ENCODE results near the gene FLAD1.

Gene FLAD1

GRCh38 chr1:154974808-154975408, 8.2 kb upstream of the FLAD1 start:
- H3K36me3 ChIP-seq (ENCODE audit: control insufficient read depth in 2 of 2, insufficient read depth in 1 of 2, low read length in 2 of 2) = peaks cover 0 to 20% of the 10 kb centered on the region in 2 experiments; a peak in 2 of 3 replicates
- H3K4me1 ChIP-seq (ENCODE audit: control insufficient read depth, insufficient read depth, low read length) = peaks cover 12% of the 10 kb centered on the region
- CTCF ChIA-PET = interaction anchor here (1.2 to 2.0 kb wide), 2 partner anchors 8 to 21 kb away, joined by 3 to 11 read pairs; partner anchors contain the start of gene FLAD1
- peak overlapping the region; percentile 67 for H3K4me3 ChIP-seq (ENCODE audit: low read depth, low read length)
- H3K27ac ChIP-seq (ENCODE audit: extremely low read depth, low read depth, low read length) = peak overlapping the region; percentile 76
- no peaks in the 10 kb centered on the region for H3K9me3 ChIP-seq (ENCODE audit: control insufficient read depth, insufficient read depth, low read depth, low read length)
- POLR2A ChIA-PET = interaction anchor here (2.0 to 6.0 kb wide), 4 partner anchors 8 to 27 kb away, joined by 9 to 66 read pairs (median 14); partner anchors contain the start of genes FLAD1, LENEP and ZBTB7B
- peak; percentile 83; the same call in 1 of the 2 replicates for TF ChIP-seq KLF16 (tag by site-specific recombination; IDR thresholded peaks at IDR 0.05)
- no peak for TF ChIP-seq ZNF362 (tag by site-specific recombination; IDR thresholded peaks at IDR 0.05)
- TF ChIP-seq GLIS1 (tag by site-specific recombination; IDR thresholded peaks at IDR 0.05) = no peak
- peak; percentile 56; the same call in 1 of the 2 replicates for TF ChIP-seq ZNF18 (tag by site-specific recombination; IDR thresholded peaks at IDR 0.05)
- TF ChIP-seq ZNF416 (tag by site-specific recombination; IDR thresholded peaks at IDR 0.05) = no peak
- no peak; the same call in none of the 2 replicates for TF ChIP-seq ZNF341 (tag by site-specific recombination; IDR thresholded peaks at IDR 0.05; ENCODE audit: low read depth)
- 0 out of 2 replicates have a peak, but pooled peaks have one; percentile 24 for TF ChIP-seq KLF17 (tag by site-specific recombination; IDR thresholded peaks at IDR 0.05)
- TF ChIP-seq ZNF449 (tag by site-specific recombination; IDR thresholded peaks at IDR 0.05) = peak; percentile 7; the same call in 1 of the 2 replicates
- no peak for TF ChIP-seq ZSCAN30 (tag by site-specific recombination; IDR thresholded peaks at IDR 0.05)
- no peak for TF ChIP-seq PRDM2 (tag by site-specific recombination; IDR thresholded peaks at IDR 0.05; ENCODE audit: borderline replicate concordance)
- TF ChIP-seq ZNF248 (tag by site-specific recombination; IDR thresholded peaks at IDR 0.05) = no peak
- no peak for TF ChIP-seq ZNF292 (tag by site-specific recombination; IDR thresholded peaks at IDR 0.05; ENCODE audit: borderline replicate concordance, low read depth)
- TF ChIP-seq ZNF394 (tag by site-specific recombination; IDR thresholded peaks at IDR 0.05; ENCODE audit: borderline replicate concordance) = peak; percentile 81
- TF ChIP-seq HOXD13 (CRISPR knock-in tag; IDR thresholded peaks at IDR 0.05; ENCODE audit: borderline replicate concordance) = peak; percentile 93
- TF ChIP-seq ZNF335 (tag by site-specific recombination; conservative IDR thresholded peaks at IDR 0.05) = 0 out of 2 replicates have a peak, but pooled peaks have one; percentile 44
- 0 out of 2 replicates have a peak, but pooled peaks have one; percentile 11 for TF ChIP-seq ZNF843 (tag by site-specific recombination; IDR thresholded peaks at IDR 0.05)
- no peak for TF ChIP-seq SALL2 (tag by site-specific recombination; IDR thresholded peaks at IDR 0.05; ENCODE audit: borderline replicate concordance)
- peak; percentile 59 for TF ChIP-seq PRDM1 (tag by site-specific recombination; IDR thresholded peaks at IDR 0.05)
- no peak for TF ChIP-seq ZNF514 (tag by site-specific recombination; IDR thresholded peaks at IDR 0.05)
- no peak for TF ChIP-seq ZNF544 (tag by site-specific recombination; IDR thresholded peaks at IDR 0.05)
- no peak for TF ChIP-seq ZNF571 (tag by site-specific recombination; IDR thresholded peaks at IDR 0.05)
- no peak for TF ChIP-seq GLI2 (tag by site-specific recombination; IDR thresholded peaks at IDR 0.05; ENCODE audit: borderline replicate concordance, low read depth)
- no peak for TF ChIP-seq ZNF548 (tag by site-specific recombination; IDR thresholded peaks at IDR 0.05)
- no peak for TF ChIP-seq ZNF596 (tag by site-specific recombination; IDR thresholded peaks at IDR 0.05)
- no peak for TF ChIP-seq ZNF837 (tag by site-specific recombination; IDR thresholded peaks at IDR 0.05)
- TF ChIP-seq KLF7 (tag by site-specific recombination; IDR thresholded peaks at IDR 0.05; ENCODE audit: borderline replicate concordance) = peak; percentile 13; the same call in 1 of the 2 replicates
- 0 out of 2 replicates have a peak, but pooled peaks have one; percentile 59 for TF ChIP-seq FEZF1 (tag by site-specific recombination; IDR thresholded peaks at IDR 0.05)

Data from HEK293 (cell line).